Ovary (tissue), 3 donors: Measurements from ENCODE around the gene MIA.

Experiments used
- CTCF ChIP-seq, 3 donors: fragments of 450-650 bp in 2 of 3; fragments of 200-600 bp in 1 of 3; IDR thresholded peaks; one replicate each; pipeline versions ENCODE4 v1.5.1 to v1.8.0; 2016 to 2022; ENCODE audit warnings: antibody characterized with exemption in 3 of 3, mild to moderate bottlenecking in 1 of 3
- EP300 ChIP-seq: sonication (generic); formaldehyde crosslinking; IDR thresholded peaks from one replicate; pipeline ENCODE4 v1.6.1; 2017; ENCODE audit warnings: antibody characterized with exemption
- POLR2A ChIP-seq: fragments of 450-650 bp; IDR thresholded peaks from one replicate; pipeline ENCODE4 v1.6.1; 2017; ENCODE audit warnings: antibody characterized with exemption, mild to moderate bottlenecking, moderate library complexity
- donor health status: DM: no; HTN: no; CAD: no.

- TF ChIP-seq CTCF (IDR thresholded peaks at IDR 0.05) (no peak), POLR2A (no peak), EP300 (no peak)
These were observed 20.6 kb upstream of the MIA start for GRCh38 chr19:40754611-40755247.
